Bronchial smooth muscle cell (primary cell): ENCODE data around the gene MYBL2. TPM values are rescaled to one million over a fixed set of nuclear protein-coding genes. Genes with fewer than 3 reads are reported as not detected.

Experiments
- total RNA-seq: library from RNA; depleted of rRNA; stranded (reverse); fragments of >200 nt; gene quantifications from 2 replicates; pipeline ENCODE4 v1.2.1, GENCODE V29; 2014

The MYBL2 gene
- total RNA-seq: 0.09 and 0.47 TPM in 2 replicates

GRCh38 chr20:43666376-43667328 lies at the start of gene MYBL2:
TSS of gene MYBL2 (plus strand) at chr20:43667114. CDS start at chr20:43667284, 170 bp downstream.

GRCh38 chr20:43726811-43727338 lies 60.0 kb downstream of the MYBL2 start, which contains the start of gene GTSF1L:
TSS of gene GTSF1L (minus strand) at chr20:43727002. CDS start at chr20:43726694, 308 bp downstream.

Other genes starting within 250 kb of the MYBL2 start
- 31.2 and 53.5 TPM in 2 replicates for gene SRSF6, start 209.2 kb upstream of the MYBL2 start, total RNA-seq
- gene L3MBTL1, start 159.4 kb upstream of the MYBL2 start, total RNA-seq: 2.0 and 5.1 TPM in 2 replicates
- 0.43 TPM in 1 of 2 replicates, not detected in the other for gene SGK2, start 108.1 kb upstream of the MYBL2 start, total RNA-seq
- 47.6 and 61.9 TPM in 2 replicates for gene IFT52, start 76.2 kb upstream of the MYBL2 start, total RNA-seq
- gene GTSF1L, start 59.9 kb downstream of the MYBL2 start, total RNA-seq: not detected in 2 replicates
- 1.6 and 1.7 TPM in 2 replicates for gene TOX2, start 247.7 kb downstream of the MYBL2 start, total RNA-seq